ENCODE measurements around the gene TMEM258. TPM values are rescaled to one million over a fixed set of nuclear protein-coding genes. Genes with fewer than 3 reads are reported as not detected.

TMEM258 gene
- total and polyA plus RNA-seq, 3 experiments from 2014 or later, result 148 to 258 (median 152) TPM

DNA sequence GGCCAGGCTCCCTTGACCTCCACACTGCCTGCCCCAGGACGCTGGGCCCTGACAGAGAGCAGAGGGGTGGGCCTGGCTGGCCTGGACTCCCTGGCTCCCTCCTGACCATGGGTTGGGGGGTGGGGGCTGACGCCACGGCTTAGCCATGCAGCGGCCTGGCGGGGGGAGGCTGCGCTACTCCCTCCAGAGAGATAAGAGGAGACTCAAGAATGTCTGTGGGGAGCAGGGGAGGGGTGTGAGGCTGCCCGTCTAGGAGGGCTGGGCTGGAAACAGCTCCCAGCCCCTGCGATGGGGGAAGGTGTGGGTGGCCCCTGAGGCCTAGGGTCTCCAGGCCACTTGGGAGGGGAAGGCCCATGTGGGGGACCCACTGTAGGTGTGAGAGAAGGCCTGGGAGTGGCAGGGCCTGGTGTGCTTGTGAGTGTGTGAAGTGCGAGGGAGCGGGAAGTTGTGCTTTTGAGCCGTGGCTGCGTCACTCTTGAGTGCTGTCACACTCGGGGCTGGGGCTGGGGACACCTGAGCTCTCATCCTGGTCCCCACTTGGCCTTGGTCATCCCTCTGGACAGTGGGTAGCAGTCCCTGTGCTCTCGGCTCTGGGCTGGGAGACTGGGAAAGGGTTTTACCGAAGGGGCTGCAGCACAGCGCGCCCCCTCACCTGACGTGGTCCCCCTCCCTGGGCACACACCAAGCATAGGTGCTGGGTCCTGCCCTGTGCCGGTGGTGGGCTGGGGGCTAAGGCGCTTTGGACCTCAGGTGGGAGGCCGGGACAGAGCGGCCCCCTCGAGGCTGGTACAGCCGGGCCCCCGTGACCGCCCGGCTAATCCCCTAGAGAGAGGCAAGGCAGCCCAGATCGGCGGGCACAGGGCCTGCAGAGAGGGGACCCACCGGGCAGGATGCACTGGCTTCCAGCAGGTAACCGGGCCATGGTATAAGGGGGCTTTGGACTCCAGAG lies 37.6 kb downstream of the TMEM258 start:
- H3K27ac ChIP-seq (ENCODE audit: low read depth, low read length), result peak overlapping the region; percentile 47
- CTCF ChIA-PET, result interaction anchor here (1.5 kb wide), 1 partner anchor 11 kb away, joined by 3 read pairs; no protein-coding TSS in a partner anchor
- Mint-ChIP-seq H3K4me3 (peak overlapping the region in 1 of 7 donors; percentile 27), H3K9me3 (no peaks in the 10 kb centered on the region), H3K27ac (peak overlapping the region in 1 of 8 donors; percentile 29), H3K36me3 (no peaks in the 10 kb centered on the region), H3K27me3 (peaks cover 9 to 28% of the 10 kb centered on the region in 2 donors), H3K4me1 (peaks cover 17 to 33% (median 25%) of the 10 kb centered on the region in 3 donors)
- peaks cover 5% of the 10 kb centered on the region for H3K4me1 ChIP-seq (ENCODE audit: insufficient read depth, low read length)
- H3K9me3 ChIP-seq (ENCODE audit: low read length), result no peaks in the 10 kb centered on the region
- H3K27me3 ChIP-seq (ENCODE audit: insufficient read depth, low read length, poor library complexity, severe bottlenecking), result peaks cover 13% of the 10 kb centered on the region
- DNase-seq, result no peak
- no peaks in the 10 kb centered on the region for H3K36me3 ChIP-seq (ENCODE audit: insufficient read depth, low read length)
- POLR2A ChIA-PET, result no interaction called here
- no peak overlapping the region for H3K4me3 ChIP-seq (ENCODE audit: low read length)

DNA sequence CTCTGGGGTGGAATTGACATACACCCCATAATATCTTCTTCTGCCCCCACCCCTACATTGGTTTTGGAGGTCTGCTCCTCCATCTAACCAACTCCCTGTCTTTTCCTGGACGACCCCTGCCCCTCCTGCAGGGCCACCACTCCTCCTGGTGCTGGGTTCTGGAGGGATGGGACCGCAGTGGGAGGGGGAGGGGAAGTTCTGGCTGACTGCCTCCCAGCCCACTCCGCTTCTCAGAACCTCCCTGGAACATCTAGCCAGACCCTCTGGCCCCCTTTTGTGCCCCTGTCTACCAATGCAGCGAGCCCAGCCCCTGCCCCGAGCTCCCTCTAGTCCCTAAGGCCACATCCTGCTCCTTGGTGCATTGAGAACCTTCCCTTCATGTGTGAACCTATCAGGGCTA lies 38.7 kb downstream of the TMEM258 start:
- Mint-ChIP-seq H3K36me3 (no peaks in the 10 kb centered on the region), H3K27me3 (peaks cover 16 to 36% of the 10 kb centered on the region in 2 donors), H3K4me3 (peak overlapping the region; percentile 65 to 90 (median 75)), H3K4me1 (peaks cover 17 to 33% (median 25%) of the 10 kb centered on the region in 3 donors), H3K9me3 (no peaks in the 10 kb centered on the region), H3K27ac (peak overlapping the region in 4 of 8 donors; percentile 33 to 70 (median 44))
- H3K27me3 ChIP-seq (ENCODE audit: insufficient read depth, low read length, poor library complexity, severe bottlenecking), result peaks cover 13% of the 10 kb centered on the region
- CTCF ChIA-PET, result interaction anchor here (0.8 to 1.5 kb wide), 2 partner anchors 10 to 25 kb away, joined by 3 read pairs; no protein-coding TSS in a partner anchor
- POLR2A ChIA-PET, result no interaction called here
- H3K9me3 ChIP-seq (ENCODE audit: low read length), result no peaks in the 10 kb centered on the region
- peaks cover 5% of the 10 kb centered on the region for H3K4me1 ChIP-seq (ENCODE audit: insufficient read depth, low read length)
- H3K36me3 ChIP-seq (ENCODE audit: insufficient read depth, low read length), result no peaks in the 10 kb centered on the region
- H3K27ac ChIP-seq (ENCODE audit: low read depth, low read length), result peak overlapping the region; percentile 51
- DNase-seq, result no peak
- no peak overlapping the region for H3K4me3 ChIP-seq (ENCODE audit: low read length)

DNA sequence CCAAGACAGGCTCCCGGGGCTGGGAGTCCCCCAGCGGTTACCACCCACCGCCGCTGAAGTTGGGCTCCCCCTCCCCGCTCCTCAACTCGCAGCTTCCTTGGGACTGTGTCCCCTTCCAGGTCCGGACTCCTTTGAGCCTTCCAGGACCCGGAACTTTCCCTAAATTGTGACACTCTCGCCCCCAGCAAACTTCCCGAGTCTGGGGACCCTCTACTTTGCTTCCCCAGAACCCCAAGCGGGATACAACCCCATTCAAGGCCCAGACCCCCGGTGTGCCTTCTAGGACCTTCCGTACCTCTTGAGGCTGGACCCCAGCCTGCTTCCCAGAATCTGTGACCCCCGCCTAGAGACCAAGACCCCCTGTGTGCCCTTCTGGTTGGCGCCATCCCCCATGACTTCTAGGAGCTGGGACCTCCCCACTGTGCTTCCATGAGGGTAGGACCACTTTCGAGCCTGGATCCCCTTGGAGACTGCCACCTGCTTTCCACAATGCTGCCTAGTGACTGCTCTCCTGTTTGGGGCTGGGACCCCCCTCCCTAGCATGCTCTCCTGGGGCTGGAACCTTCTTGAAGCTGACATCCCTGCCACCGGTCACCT lies 39.4 kb downstream of the TMEM258 start:
- POLR2A ChIA-PET, result no interaction called here
- Mint-ChIP-seq H3K4me3 (peak overlapping the region; percentile 65 to 90 (median 75)), H3K36me3 (no peaks in the 10 kb centered on the region), H3K27me3 (peaks cover 16 to 36% of the 10 kb centered on the region in 2 donors), H3K4me1 (peaks cover 17 to 33% (median 25%) of the 10 kb centered on the region in 3 donors), H3K9me3 (no peaks in the 10 kb centered on the region), H3K27ac (peak overlapping the region in 4 of 8 donors; percentile 33 to 81 (median 72))
- DNase-seq, result no peak
- CTCF ChIA-PET, result interaction anchor here (0.8 kb wide), 1 partner anchor 26 kb away, joined by 3 read pairs; no protein-coding TSS in a partner anchor
- H3K27ac ChIP-seq (ENCODE audit: low read depth, low read length), result peak overlapping the region; percentile 51
- no peak overlapping the region for H3K4me3 ChIP-seq (ENCODE audit: low read length)
- H3K27me3 ChIP-seq (ENCODE audit: insufficient read depth, low read length, poor library complexity, severe bottlenecking), result peaks cover 13% of the 10 kb centered on the region
- no peaks in the 10 kb centered on the region for H3K36me3 ChIP-seq (ENCODE audit: insufficient read depth, low read length)
- peaks cover 5% of the 10 kb centered on the region for H3K4me1 ChIP-seq (ENCODE audit: insufficient read depth, low read length)
- no peaks in the 10 kb centered on the region for H3K9me3 ChIP-seq (ENCODE audit: low read length)

DNA sequence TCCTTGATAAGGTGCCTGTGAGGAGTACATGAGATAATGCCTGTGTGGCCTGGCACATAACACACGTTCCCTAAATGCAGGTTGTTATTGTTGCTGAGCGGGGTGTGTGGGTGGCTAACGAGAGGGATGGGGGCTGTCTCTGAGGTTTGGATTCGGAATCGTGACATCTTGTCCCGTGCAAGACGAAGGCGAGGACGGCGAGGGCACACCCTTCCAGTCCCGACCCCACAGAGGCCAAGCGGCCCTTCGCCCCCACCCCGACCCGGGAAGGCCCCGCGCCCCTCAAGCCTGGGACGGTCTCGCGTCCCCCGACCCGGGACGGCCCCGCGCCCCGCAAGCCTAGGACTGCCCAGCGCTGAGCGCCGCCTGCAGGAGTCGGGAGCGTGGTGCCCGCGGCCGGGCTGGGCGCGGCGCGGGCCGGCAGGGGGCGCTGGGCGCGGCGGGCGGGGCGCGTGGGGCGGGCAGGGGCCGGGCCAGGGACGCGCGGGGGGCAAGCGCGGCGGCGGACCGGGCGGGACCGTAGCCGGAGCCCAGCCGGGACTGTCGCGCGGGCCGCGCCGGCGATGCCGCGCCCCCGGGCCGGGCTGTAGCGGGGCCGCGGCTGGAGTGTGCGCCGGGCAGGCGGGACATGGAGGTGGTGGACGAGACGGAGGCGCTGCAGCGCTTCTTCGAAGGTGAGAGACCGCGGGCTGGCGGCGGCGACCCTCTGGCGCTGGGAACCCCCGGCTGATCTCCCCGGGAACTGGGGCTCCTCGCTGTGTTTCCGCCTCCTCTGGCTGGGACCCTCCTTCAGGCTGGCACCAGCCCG lies 40.1 kb downstream of the TMEM258 start, which contains the start of gene MYRF:
Gene MYRF, plus strand, starts transcription at position 520 of the 808 bp plus-strand sequence. Its CDS starts 109 bp downstream, at position 629.
- H3K27ac Mint-ChIP-seq, result peak within 1 kb of the TSS in 5 of 8 donors; percentile 55 to 81 (median 73)
- peak within 1 kb of the TSS; percentile 51 for H3K27ac ChIP-seq (ENCODE audit: low read depth, low read length)
- peaks cover 16 to 38% of the 10 kb centered on the region in 2 donors for H3K27me3 Mint-ChIP-seq
- H3K4me3 ChIP-seq (ENCODE audit: low read length), result peak within 1 kb of the TSS; percentile 12
- H3K4me1 Mint-ChIP-seq, result peaks cover 17 to 33% (median 25%) of the 10 kb centered on the region in 3 donors
- H3K36me3 ChIP-seq (ENCODE audit: insufficient read depth, low read length), result no peaks in the 10 kb centered on the region
- peaks cover 5% of the 10 kb centered on the region for H3K4me1 ChIP-seq (ENCODE audit: insufficient read depth, low read length)
- no peaks in the 10 kb centered on the region for H3K36me3 Mint-ChIP-seq
- POLR2A ChIA-PET, result no interaction called here
- DNase-seq, result peak; percentile 38 to 57 (median 50)
- H3K9me3 Mint-ChIP-seq, result no peaks in the 10 kb centered on the region
- CTCF ChIA-PET, result no interaction called here
- H3K4me3 Mint-ChIP-seq, result peak within 1 kb of the TSS; percentile 69 to 90 (median 80)
- H3K9me3 ChIP-seq (ENCODE audit: low read length), result no peaks in the 10 kb centered on the region
- H3K27me3 ChIP-seq (ENCODE audit: insufficient read depth, low read length, poor library complexity, severe bottlenecking), result peaks cover 13% of the 10 kb centered on the region

DNA sequence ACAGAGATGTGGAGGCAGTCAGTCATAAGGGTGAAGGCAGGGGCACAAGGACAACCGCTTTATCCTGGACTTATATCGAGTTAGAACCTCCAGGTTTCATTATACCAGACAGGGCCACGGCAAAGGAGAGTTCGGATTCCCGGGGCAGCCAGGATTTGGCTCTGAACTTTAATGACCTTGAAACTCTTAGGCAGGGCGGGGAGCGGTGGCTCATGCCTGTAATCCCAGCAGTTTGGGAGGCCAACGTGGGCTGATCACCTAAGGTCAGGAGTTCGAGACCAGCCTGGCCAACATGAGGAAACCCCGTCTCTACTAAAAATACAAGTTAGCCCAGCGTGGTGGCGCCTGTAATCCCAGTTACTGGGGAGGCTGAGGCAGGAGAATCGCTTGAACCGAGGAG lies 41.0 kb downstream of the TMEM258 start:
- Mint-ChIP-seq H3K9me3 (no peaks in the 10 kb centered on the region), H3K4me3 (peak overlapping the region; percentile 1 to 81 (median 55)), H3K36me3 (no peaks in the 10 kb centered on the region), H3K4me1 (peaks cover 14 to 30% (median 21%) of the 10 kb centered on the region in 3 donors), H3K27me3 (peaks cover 16 to 38% of the 10 kb centered on the region in 2 donors), H3K27ac (peak overlapping the region in 1 of 8 donors; percentile 15)
- H3K36me3 ChIP-seq (ENCODE audit: insufficient read depth, low read length), result no peaks in the 10 kb centered on the region
- DNase-seq, result no peak
- H3K27ac ChIP-seq (ENCODE audit: low read depth, low read length), result no peak overlapping the region
- no peaks in the 10 kb centered on the region for H3K9me3 ChIP-seq (ENCODE audit: low read length)
- ChIA-PET POLR2A (no interaction called here), CTCF (interaction anchor here (1.2 kb wide), 1 partner anchor 30 kb away, joined by 3 read pairs; no protein-coding TSS in a partner anchor)
- H3K4me1 ChIP-seq (ENCODE audit: insufficient read depth, low read length), result peaks cover 5% of the 10 kb centered on the region
- no peak overlapping the region for H3K4me3 ChIP-seq (ENCODE audit: low read length)
- peaks cover 13% of the 10 kb centered on the region for H3K27me3 ChIP-seq (ENCODE audit: insufficient read depth, low read length, poor library complexity, severe bottlenecking)

DNA sequence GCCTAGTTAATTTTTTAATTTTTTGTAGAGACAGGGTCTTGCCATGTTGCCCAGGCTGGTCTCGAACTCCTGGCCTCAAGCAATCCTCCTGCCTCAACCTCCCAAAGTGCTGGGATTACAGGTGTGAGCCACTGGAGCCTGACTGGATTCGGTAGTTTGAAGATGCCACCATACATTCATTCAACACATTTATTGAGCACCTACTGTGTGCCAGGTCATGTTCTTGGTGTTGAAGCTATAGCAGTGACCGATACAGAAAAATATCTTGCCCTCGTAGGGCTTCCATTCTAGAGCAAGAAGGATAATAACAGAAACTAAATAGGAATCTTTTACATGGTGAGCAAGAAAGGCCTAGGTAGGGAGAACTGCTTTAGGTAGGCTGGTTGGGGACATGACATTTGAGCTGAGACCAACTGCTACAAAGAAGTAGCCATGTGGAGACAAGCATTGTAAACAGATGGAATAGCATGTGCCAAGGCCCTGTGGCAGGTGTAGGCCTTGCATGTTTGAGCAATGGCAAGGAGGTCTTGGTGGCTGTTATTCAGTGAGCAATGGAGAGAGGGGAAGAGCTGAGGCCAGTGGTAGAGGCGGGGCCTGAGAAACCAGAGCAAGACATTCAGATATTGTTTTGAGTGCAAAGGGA lies 41.6 kb downstream of the TMEM258 start:
- Mint-ChIP-seq H3K4me1 (peaks cover 10 to 24% (median 19%) of the 10 kb centered on the region in 3 donors), H3K27me3 (peaks cover 16 to 38% of the 10 kb centered on the region in 2 donors), H3K36me3 (no peaks in the 10 kb centered on the region), H3K27ac (no peak overlapping the region), H3K4me3 (peak overlapping the region; percentile 1 to 80 (median 54)), H3K9me3 (no peaks in the 10 kb centered on the region)
- no peak overlapping the region for H3K27ac ChIP-seq (ENCODE audit: low read depth, low read length)
- POLR2A ChIA-PET, result no interaction called here
- no peak overlapping the region for H3K4me3 ChIP-seq (ENCODE audit: low read length)
- no peaks in the 10 kb centered on the region for H3K36me3 ChIP-seq (ENCODE audit: insufficient read depth, low read length)
- peaks cover 13% of the 10 kb centered on the region for H3K27me3 ChIP-seq (ENCODE audit: insufficient read depth, low read length, poor library complexity, severe bottlenecking)
- H3K9me3 ChIP-seq (ENCODE audit: low read length), result no peaks in the 10 kb centered on the region
- peaks cover 5% of the 10 kb centered on the region for H3K4me1 ChIP-seq (ENCODE audit: insufficient read depth, low read length)
- CTCF ChIA-PET, result interaction anchor here (0.8 to 1.2 kb wide), 2 partner anchors 30 to 38 kb away, joined by 3 read pairs; no protein-coding TSS in a partner anchor
- no peak for DNase-seq
